Mesenchymal stem cell (in vitro differentiated cells and primary cell): ENCODE results near the gene UBASH3B.
A peak's percentile ranks its signal among the peaks of the same experiment; 100 is the strongest.

Experiments used
- DNase-seq: peaks from one replicate; pipeline ENCODE4 v3.0.0-alpha.2; 2013
- H2AFZ ChIP-seq: one replicate; pipeline ENCODE4 v1.6.1; 2013; ENCODE audit warnings: low read depth, mild to moderate bottlenecking, control low read depth, inconsistent platforms, low read length, moderate library complexity
- H2AK5ac ChIP-seq: 2 replicates; pipeline ENCODE4 v1.6.1; 2013; ENCODE audit warnings: low read length, moderate library complexity, mild to moderate bottlenecking, inconsistent platforms; ENCODE audit not compliant: severe bottlenecking
- H2BK120ac ChIP-seq: one replicate; pipeline ENCODE4 v1.6.1; 2013; ENCODE audit warnings: low read depth, mild to moderate bottlenecking, inconsistent platforms, low read length, moderate library complexity
- H2BK12ac ChIP-seq, 2 experiments: one replicate each; pipeline ENCODE4 v1.6.1; 2013; ENCODE audit warnings: inconsistent platforms in 2 of 2, low read length in 2 of 2, mild to moderate bottlenecking in 2 of 2, moderate library complexity in 2 of 2, control low read depth in 1 of 2
- H2BK15ac ChIP-seq: one replicate; pipeline ENCODE4 v1.6.1; 2013; ENCODE audit warnings: mild to moderate bottlenecking, low read depth, inconsistent platforms; ENCODE audit not compliant: poor library complexity, severe bottlenecking
- H2BK5ac ChIP-seq: 2 replicates; pipeline ENCODE4 v1.6.1; 2013; ENCODE audit warnings: low read depth, mild to moderate bottlenecking, low read length, control low read depth, inconsistent platforms; ENCODE audit not compliant: poor library complexity, severe bottlenecking
- H3K14ac ChIP-seq, 2 experiments: one replicate each; pipeline ENCODE4 v1.6.1; 2013; ENCODE audit warnings: inconsistent platforms in 2 of 2, low read length in 2 of 2, control low read depth in 1 of 2, mild to moderate bottlenecking in 1 of 2, moderate library complexity in 1 of 2
- H3K18ac ChIP-seq, 2 experiments: one replicate each; pipeline ENCODE4 v1.6.1; 2013; ENCODE audit warnings: inconsistent platforms in 2 of 2, low read length in 2 of 2, control low read depth in 1 of 2, low read depth in 1 of 2, mild to moderate bottlenecking in 1 of 2
- H3K23ac ChIP-seq, 2 experiments: one replicate each; pipeline ENCODE4 v1.6.1; 2013; ENCODE audit warnings: inconsistent platforms in 2 of 2, low read length in 2 of 2, mild to moderate bottlenecking in 2 of 2, moderate library complexity in 2 of 2, control low read depth in 1 of 2
- H3K27ac ChIP-seq: 2 replicates; pipeline ENCODE4 v1.5.1; 2013; ENCODE audit warnings: mild to moderate bottlenecking, moderate library complexity, low read length, control low read depth, inconsistent platforms; ENCODE audit not compliant: poor library complexity, severe bottlenecking
- H3K27me3 ChIP-seq, 2 experiments: 2 replicates each; pipeline versions ENCODE4 v1.6.1 to v1.7.0; 2013; ENCODE audit warnings: low read length in 2 of 2, mild to moderate bottlenecking in 2 of 2, moderate library complexity in 2 of 2, control low read depth in 1 of 2, inconsistent platforms in 1 of 2; ENCODE audit not compliant: control insufficient read depth in 1 of 2, insufficient read depth in 1 of 2
- H3K36me3 ChIP-seq, 2 experiments: 2 replicates each; pipeline versions ENCODE4 v1.6.1 to v1.7.0; 2013; ENCODE audit warnings: low read length in 2 of 2, control low read depth in 1 of 2, inconsistent platforms in 1 of 2, low read depth in 1 of 2, mild to moderate bottlenecking in 1 of 2; ENCODE audit not compliant: insufficient read depth in 2 of 2, control insufficient read depth in 1 of 2
- H3K4ac ChIP-seq, 2 experiments: one replicate each; pipeline ENCODE4 v1.6.1; 2013; ENCODE audit warnings: inconsistent platforms in 2 of 2, low read length in 2 of 2, mild to moderate bottlenecking in 2 of 2, moderate library complexity in 2 of 2, control low read depth in 1 of 2, low read depth in 1 of 2
- H3K4me1 ChIP-seq: 2 replicates; pipeline ENCODE4 v1.6.1; 2013; ENCODE audit warnings: low read depth, low read length, control low read depth; ENCODE audit not compliant: control insufficient read depth, insufficient read depth
- H3K4me2 ChIP-seq: 2 replicates; pipeline ENCODE4 v1.6.1; 2013; ENCODE audit warnings: low read length, mild to moderate bottlenecking, inconsistent platforms; ENCODE audit not compliant: poor library complexity, severe bottlenecking
- H3K4me3 ChIP-seq, 2 experiments: 2 replicates each; pipeline versions ENCODE4 v1.5.1 to v1.7.0; 2013; ENCODE audit warnings: low read length in 2 of 2, mild to moderate bottlenecking in 2 of 2, control low read depth in 1 of 2, low read depth in 1 of 2; ENCODE audit not compliant: insufficient read depth in 1 of 2
- H3K79me1 ChIP-seq: replicated peaks from 2 replicates; pipeline ENCODE4 v1.6.1; 2013; ENCODE audit warnings: mild to moderate bottlenecking, control low read depth, low read length, inconsistent platforms; ENCODE audit not compliant: poor library complexity, severe bottlenecking
- H3K9ac ChIP-seq: 2 replicates; pipeline ENCODE4 v1.7.0; 2013; ENCODE audit warnings: mild to moderate bottlenecking, low read length, moderate library complexity
- H3K9me3 ChIP-seq: 2 replicates; pipeline ENCODE4 v1.7.0; 2013; ENCODE audit warnings: mild to moderate bottlenecking, low read length; ENCODE audit not compliant: control insufficient read depth
- H4K8ac ChIP-seq: one replicate; pipeline ENCODE4 v1.6.1; 2013; ENCODE audit warnings: inconsistent platforms, mild to moderate bottlenecking, low read length, moderate library complexity
- H4K91ac ChIP-seq: one replicate; pipeline ENCODE4 v1.6.1; 2013; ENCODE audit warnings: mild to moderate bottlenecking, low read length, inconsistent platforms
- WGBS: methylation state at CpG from one replicate; pipeline ENCODE4 v1.1.7; 2013; ENCODE audit warnings: mixed read lengths; 5-methylcytosine and 5-hydroxymethylcytosine counted together

Gene UBASH3B

DNA sequence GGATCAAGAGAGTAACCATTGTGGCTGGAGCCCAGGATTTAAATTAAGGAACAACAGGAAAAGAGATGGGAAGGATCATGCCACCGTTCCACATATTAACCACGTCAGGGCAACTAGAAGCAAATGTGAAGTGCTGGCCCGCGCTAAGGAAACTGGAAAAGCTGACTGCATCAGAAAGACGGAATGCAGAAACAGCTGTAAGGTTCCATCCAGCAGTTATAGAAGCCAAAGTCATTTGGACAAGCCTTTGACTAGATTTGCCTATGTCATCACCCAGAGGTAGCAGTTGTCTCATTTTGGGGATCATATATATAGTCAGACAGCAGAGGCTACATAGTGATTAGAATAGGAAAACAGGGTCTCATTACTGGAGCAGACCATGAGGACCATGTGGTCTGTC, 139.8 kb downstream of the UBASH3B start:
- no peak for DNase-seq
- Histone ChIP-seq H3K18ac (no peak overlapping the region), H2BK120ac (no peak overlapping the region), H3K27ac (no peak overlapping the region), H3K14ac (no peak overlapping the region), H3K4me3 (no peak overlapping the region), H4K8ac (no peak overlapping the region), H3K9me3 (no peaks in the 10 kb centered on the region), H3K4ac (no peak overlapping the region), H3K27me3 (no peaks in the 10 kb centered on the region), H3K79me1 (peaks cover 15% of the 10 kb centered on the region), H2AFZ (no peak overlapping the region), H3K36me3 (peaks cover 34% of the 10 kb centered on the region in 2 experiments), H2BK5ac (no peak overlapping the region), H3K9ac (no peak overlapping the region), H3K4me2 (no peak overlapping the region), H4K91ac (no peak overlapping the region), H2BK15ac (no peak overlapping the region), H3K23ac (no peak overlapping the region), H2BK12ac (no peak overlapping the region), H3K4me1 (peaks cover 8% of the 10 kb centered on the region), H2AK5ac (no peak overlapping the region)
- WGBS = 98% methylated on average over 5 of the region's 5 CpGs

DNA sequence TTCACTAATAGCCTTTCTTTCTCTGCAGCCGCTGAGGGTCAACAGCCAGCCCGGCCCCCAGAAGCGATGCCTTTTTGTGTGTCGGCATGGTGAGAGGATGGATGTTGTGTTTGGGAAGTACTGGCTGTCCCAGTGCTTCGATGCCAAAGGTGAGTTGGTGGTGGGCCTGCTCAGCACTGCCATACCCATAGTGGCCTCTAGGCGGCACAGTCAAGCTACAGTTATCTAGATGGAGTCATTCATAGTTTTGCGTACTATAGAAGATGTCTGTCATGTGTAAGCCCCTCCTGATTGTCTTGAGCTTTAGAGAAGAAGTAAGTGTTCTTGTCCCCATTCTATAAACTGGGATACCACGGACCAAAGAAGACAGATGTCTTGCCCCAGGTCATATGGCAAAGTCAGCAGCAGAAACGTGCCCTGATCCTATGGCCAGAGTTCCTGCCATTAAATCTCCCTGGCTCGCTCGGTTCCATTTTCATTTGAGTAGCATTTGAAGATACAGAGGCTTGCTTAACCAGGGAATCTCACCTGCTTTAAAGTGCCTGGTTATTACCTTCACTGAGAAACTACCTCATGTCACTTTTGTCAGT, 140.7 kb downstream of the UBASH3B start:
- no peak overlapping the region for H2BK120ac ChIP-seq
- no peak overlapping the region for H2AK5ac ChIP-seq
- H3K23ac ChIP-seq = no peak overlapping the region
- no peak overlapping the region for H2BK5ac ChIP-seq
- H2BK15ac ChIP-seq = no peak overlapping the region
- no peak overlapping the region for H4K8ac ChIP-seq
- no peaks in the 10 kb centered on the region for H3K9me3 ChIP-seq
- peak; percentile 32 for DNase-seq
- no peak overlapping the region for H3K4me3 ChIP-seq
- H3K27ac ChIP-seq = no peak overlapping the region
- H2AFZ ChIP-seq = no peak overlapping the region
- peaks cover 8% of the 10 kb centered on the region for H3K4me1 ChIP-seq
- no peaks in the 10 kb centered on the region for H3K27me3 ChIP-seq
- no peak overlapping the region for H2BK12ac ChIP-seq
- H4K91ac ChIP-seq = no peak overlapping the region
- 74% methylated on average over 11 of the region's 11 CpGs for WGBS
- H3K4ac ChIP-seq = no peak overlapping the region
- peaks cover 34 to 39% of the 10 kb centered on the region in 2 experiments for H3K36me3 ChIP-seq
- peaks cover 19% of the 10 kb centered on the region for H3K79me1 ChIP-seq
- H3K18ac ChIP-seq = no peak overlapping the region
- H3K4me2 ChIP-seq = no peak overlapping the region
- H3K9ac ChIP-seq = no peak overlapping the region
- no peak overlapping the region for H3K14ac ChIP-seq

DNA sequence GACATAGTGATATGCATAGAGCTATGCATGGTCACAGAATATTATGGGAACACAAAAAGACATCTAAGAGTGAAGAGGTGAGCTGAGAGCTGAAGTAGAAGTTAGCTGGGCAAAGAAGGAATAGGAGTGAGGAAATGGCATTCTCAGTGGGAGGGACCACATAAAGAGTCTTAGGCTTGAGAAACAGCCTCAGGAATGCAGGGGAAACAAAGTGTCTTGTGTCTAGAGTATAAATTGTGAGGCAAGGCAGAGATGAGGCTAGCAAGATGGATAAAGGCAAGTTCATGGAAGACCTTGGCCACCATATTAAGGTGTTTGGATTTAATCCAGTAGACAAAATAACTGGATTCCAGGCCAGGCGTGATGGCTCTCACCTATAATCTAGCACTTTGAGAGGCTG, 142.1 kb downstream of the UBASH3B start:
- Histone ChIP-seq H3K79me1 (peaks cover 16% of the 10 kb centered on the region), H3K18ac (no peak overlapping the region), H3K36me3 (peaks cover 33 to 43% of the 10 kb centered on the region in 2 experiments), H3K4ac (no peak overlapping the region), H2BK15ac (no peak overlapping the region), H4K8ac (no peak overlapping the region), H3K4me3 (no peak overlapping the region), H3K27me3 (no peaks in the 10 kb centered on the region), H2BK5ac (no peak overlapping the region), H2BK12ac (no peak overlapping the region), H3K27ac (no peak overlapping the region), H3K4me1 (no peaks in the 10 kb centered on the region), H2AFZ (no peak overlapping the region), H3K9me3 (no peaks in the 10 kb centered on the region), H3K9ac (no peak overlapping the region), H4K91ac (no peak overlapping the region), H2BK120ac (no peak overlapping the region), H3K14ac (no peak overlapping the region), H2AK5ac (no peak overlapping the region), H3K23ac (no peak overlapping the region), H3K4me2 (no peak overlapping the region)
- no peak for DNase-seq
- 93% methylated on average over 1 of the region's 1 CpG for WGBS

DNA sequence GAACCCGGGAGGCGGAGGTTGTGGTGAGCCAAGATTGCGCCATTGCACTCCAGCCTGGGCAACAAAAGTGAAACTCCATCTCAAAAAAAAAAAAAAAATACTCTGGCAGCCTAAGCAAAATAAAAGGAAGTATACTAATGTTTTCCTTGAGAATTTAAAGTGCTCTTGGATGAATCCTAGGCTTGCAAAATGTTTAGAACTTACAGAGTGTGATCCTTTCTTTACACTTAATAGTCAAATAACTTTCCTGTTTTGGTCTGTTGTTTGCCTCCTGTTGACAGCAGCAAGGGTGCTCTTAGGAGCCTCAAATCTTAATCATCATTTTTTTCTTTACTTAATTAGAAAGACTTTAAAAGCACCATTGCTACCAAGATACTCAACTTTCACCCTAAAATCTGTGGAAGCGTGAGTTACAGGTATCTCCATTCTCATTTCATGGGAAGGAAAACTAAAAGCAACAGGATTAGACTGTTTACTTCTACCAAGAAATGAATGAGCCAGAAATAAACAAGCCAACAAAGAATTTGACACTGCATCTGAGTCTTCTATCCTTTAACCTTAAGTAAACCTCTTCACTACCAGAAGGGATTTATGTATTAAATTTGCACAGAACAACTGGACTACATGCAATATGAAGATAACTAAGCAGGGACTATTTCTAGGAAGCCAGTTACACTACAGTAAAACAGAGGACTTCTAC, 144.0 kb downstream of the UBASH3B start:
- Histone ChIP-seq H3K9ac (peak overlapping the region; percentile 52), H3K18ac (no peak overlapping the region), H3K14ac (no peak overlapping the region), H2AFZ (no peak overlapping the region), H2BK12ac (no peak overlapping the region), H3K4ac (no peak overlapping the region), H3K4me1 (peaks cover 12% of the 10 kb centered on the region), H2BK120ac (no peak overlapping the region), H3K36me3 (peaks cover 38 to 40% of the 10 kb centered on the region in 2 experiments), H3K27me3 (no peaks in the 10 kb centered on the region), H3K9me3 (no peaks in the 10 kb centered on the region), H4K8ac (no peak overlapping the region), H2BK15ac (no peak overlapping the region), H2AK5ac (no peak overlapping the region), H2BK5ac (no peak overlapping the region), H3K23ac (no peak overlapping the region), H4K91ac (no peak overlapping the region), H3K4me3 (no peak overlapping the region), H3K4me2 (no peak overlapping the region), H3K27ac (no peak overlapping the region), H3K79me1 (peaks cover 11% of the 10 kb centered on the region)
- 100% methylated on average over 3 of the region's 4 CpGs for WGBS
- DNase-seq = peak; percentile 27
